ENCODE results near the gene DOCK2.

DOCK2 gene

DNA sequence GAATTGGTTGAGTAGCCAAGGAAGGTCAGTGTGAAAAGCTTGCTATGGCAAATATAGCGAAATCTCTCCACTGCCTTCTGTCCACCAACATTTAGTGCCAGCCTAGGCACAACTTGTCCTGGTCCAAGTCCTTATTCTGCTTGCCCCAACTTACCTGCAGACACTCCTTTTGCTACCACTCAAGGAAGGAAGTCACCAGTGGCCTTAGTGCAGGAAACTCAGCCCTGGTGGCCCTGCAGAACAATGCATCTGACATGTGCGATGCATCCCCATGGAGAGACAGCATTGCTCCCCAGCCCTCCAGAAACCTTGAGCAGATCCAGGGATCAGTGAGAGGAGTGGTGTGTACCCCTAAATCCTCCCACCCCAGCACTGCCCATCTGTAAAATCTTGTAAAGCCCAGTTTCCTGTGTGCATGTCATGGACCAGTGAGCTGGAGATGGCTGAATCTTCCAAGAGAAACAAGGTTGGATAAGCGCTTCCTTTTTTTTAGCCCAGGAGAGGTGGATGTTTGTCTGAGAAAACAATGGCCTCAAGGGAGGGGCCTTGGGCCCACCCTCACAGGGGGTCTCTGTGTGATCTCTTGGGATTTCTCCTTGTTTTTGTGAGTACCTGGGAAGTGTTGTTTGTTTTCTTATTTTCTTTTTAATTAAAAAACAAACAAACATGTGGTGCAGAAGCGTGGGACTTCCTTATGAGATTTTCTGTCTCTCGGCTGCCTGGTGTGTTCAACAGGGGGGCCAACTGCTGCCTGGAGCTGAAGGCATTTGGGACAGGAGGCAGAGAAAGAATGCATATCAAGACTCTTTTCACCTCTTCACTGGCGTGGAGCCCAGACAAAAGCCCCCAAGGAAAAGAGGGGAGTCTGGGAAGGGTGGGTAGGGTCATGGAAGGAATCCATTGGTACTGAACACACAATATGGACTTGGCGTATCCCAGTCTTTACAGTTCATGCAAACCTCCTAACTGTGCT lies 472.3 kb downstream of the DOCK2 start:
- Histone ChIP-seq H3K9me3 (ENCODE audit: control insufficient read depth, insufficient read depth, low read length) (no peaks in the 10 kb centered on the region), H3K27me3 (ENCODE audit: control insufficient read depth, low read length) (no peaks in the 10 kb centered on the region), H3K79me2 (ENCODE audit: control insufficient read depth, low read length) (no peaks in the 10 kb centered on the region), H4K20me1 (ENCODE audit: control insufficient read depth, insufficient read depth, low read depth, low read length) (no peaks in the 10 kb centered on the region), H3F3A (ENCODE audit: control insufficient read depth, insufficient read depth) (no peaks in the 10 kb centered on the region), H3K4me3 (ENCODE audit: low read length) (no peak overlapping the region), H3K4me1 (ENCODE audit: control insufficient read depth, low read length) (no peaks in the 10 kb centered on the region), H3K27ac (ENCODE audit: low read depth, low read length) (no peak overlapping the region), H3K4me2 (ENCODE audit: low read length) (no peak overlapping the region), H3K36me3 (ENCODE audit: control insufficient read depth, low read length) (no peaks in the 10 kb centered on the region), H3K9me2 (replicated peaks; ENCODE audit: control insufficient read depth, low read length) (no peaks in the 10 kb centered on the region)
- no peak for TF ChIP-seq EZH2phosphoT487 (IDR thresholded peaks at IDR 0.05; ENCODE audit: borderline replicate concordance, low read length)
- TF ChIP-seq, protein P1, sequence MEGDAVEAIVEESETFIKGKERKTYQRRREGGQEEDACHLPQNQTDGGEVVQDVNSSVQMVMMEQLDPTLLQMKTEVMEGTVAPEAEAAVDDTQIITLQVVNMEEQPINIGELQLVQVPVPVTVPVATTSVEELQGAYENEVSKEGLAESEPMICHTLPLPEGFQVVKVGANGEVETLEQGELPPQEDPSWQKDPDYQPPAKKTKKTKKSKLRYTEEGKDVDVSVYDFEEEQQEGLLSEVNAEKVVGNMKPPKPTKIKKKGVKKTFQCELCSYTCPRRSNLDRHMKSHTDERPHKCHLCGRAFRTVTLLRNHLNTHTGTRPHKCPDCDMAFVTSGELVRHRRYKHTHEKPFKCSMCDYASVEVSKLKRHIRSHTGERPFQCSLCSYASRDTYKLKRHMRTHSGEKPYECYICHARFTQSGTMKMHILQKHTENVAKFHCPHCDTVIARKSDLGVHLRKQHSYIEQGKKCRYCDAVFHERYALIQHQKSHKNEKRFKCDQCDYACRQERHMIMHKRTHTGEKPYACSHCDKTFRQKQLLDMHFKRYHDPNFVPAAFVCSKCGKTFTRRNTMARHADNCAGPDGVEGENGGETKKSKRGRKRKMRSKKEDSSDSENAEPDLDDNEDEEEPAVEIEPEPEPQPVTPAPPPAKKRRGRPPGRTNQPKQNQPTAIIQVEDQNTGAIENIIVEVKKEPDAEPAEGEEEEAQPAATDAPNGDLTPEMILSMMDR (IDR thresholded peaks at IDR 0.05; ENCODE audit: low read depth, low read length, poor library complexity, severe bottlenecking) = no peak

- no peak overlapping the region for H3K4me3 ChIP-seq (ENCODE audit: low read length)
- H3K27me3 ChIP-seq (ENCODE audit: control insufficient read depth, low read length) = no peaks in the 10 kb centered on the region
- no peaks in the 10 kb centered on the region for H3K9me2 ChIP-seq (replicated peaks; ENCODE audit: control insufficient read depth, low read length)
- H3K4me2 ChIP-seq (ENCODE audit: low read length) = no peak overlapping the region
- no peak overlapping the region for H3K27ac ChIP-seq (ENCODE audit: low read depth, low read length)
- H3K79me2 ChIP-seq (ENCODE audit: control insufficient read depth, low read length) = no peaks in the 10 kb centered on the region
- no peaks in the 10 kb centered on the region for H4K20me1 ChIP-seq (ENCODE audit: control insufficient read depth, insufficient read depth, low read depth, low read length)
- H3K36me3 ChIP-seq (ENCODE audit: control insufficient read depth, low read length) = no peaks in the 10 kb centered on the region
- H3K4me1 ChIP-seq (ENCODE audit: control insufficient read depth, low read length) = no peaks in the 10 kb centered on the region
- no peaks in the 10 kb centered on the region for H3K9me3 ChIP-seq (ENCODE audit: control insufficient read depth, insufficient read depth, low read length)
- H3F3A ChIP-seq (ENCODE audit: control insufficient read depth, insufficient read depth) = no peaks in the 10 kb centered on the region
- no peak for TF ChIP-seq EZH2phosphoT487 (IDR thresholded peaks at IDR 0.05; ENCODE audit: borderline replicate concordance, low read length)
- TF ChIP-seq, protein P1 (IDR thresholded peaks at IDR 0.05; ENCODE audit: low read depth, low read length, poor library complexity, severe bottlenecking) = no peak
Observed at GRCh38 chr5:170110403-170111087, 473.5 kb downstream of the DOCK2 start.

GRCh38 chr5:170111088-170111785 lies 474.2 kb downstream of the DOCK2 start:
- Histone ChIP-seq H3K9me3 (ENCODE audit: control insufficient read depth, insufficient read depth, low read length) (no peaks in the 10 kb centered on the region), H3K4me1 (ENCODE audit: control insufficient read depth, low read length) (no peaks in the 10 kb centered on the region), H3K4me2 (ENCODE audit: low read length) (no peak overlapping the region), H3K79me2 (ENCODE audit: control insufficient read depth, low read length) (no peaks in the 10 kb centered on the region), H3F3A (ENCODE audit: control insufficient read depth, insufficient read depth) (no peaks in the 10 kb centered on the region), H3K4me3 (ENCODE audit: low read length) (no peak overlapping the region), H4K20me1 (ENCODE audit: control insufficient read depth, insufficient read depth, low read depth, low read length) (no peaks in the 10 kb centered on the region), H3K9me2 (replicated peaks; ENCODE audit: control insufficient read depth, low read length) (no peaks in the 10 kb centered on the region), H3K27ac (ENCODE audit: low read depth, low read length) (no peak overlapping the region), H3K36me3 (ENCODE audit: control insufficient read depth, low read length) (no peaks in the 10 kb centered on the region), H3K27me3 (ENCODE audit: control insufficient read depth, low read length) (no peaks in the 10 kb centered on the region)
- TF ChIP-seq EZH2phosphoT487 (IDR thresholded peaks at IDR 0.05; ENCODE audit: borderline replicate concordance, low read length) = no peak
- TF ChIP-seq, protein P1 (IDR thresholded peaks at IDR 0.05; ENCODE audit: low read depth, low read length, poor library complexity, severe bottlenecking) = no peak

Data from DOHH2 (cell line).